CD4-positive, alpha-beta T cell treated with Interleukin-4 for 1 hour (primary cell): Measurements from ENCODE around the gene OR6J1.

Experiments
- DNase-seq, 2 donors: peaks; one replicate each; pipeline ENCODE4 v3.0.0-alpha.2; 2020 to 2022

The OR6J1 gene

GRCh38 chr14:22601996-22602395 lies 42.2 kb downstream of the OR6J1 start:
- no peak for DNase-seq

DNA sequence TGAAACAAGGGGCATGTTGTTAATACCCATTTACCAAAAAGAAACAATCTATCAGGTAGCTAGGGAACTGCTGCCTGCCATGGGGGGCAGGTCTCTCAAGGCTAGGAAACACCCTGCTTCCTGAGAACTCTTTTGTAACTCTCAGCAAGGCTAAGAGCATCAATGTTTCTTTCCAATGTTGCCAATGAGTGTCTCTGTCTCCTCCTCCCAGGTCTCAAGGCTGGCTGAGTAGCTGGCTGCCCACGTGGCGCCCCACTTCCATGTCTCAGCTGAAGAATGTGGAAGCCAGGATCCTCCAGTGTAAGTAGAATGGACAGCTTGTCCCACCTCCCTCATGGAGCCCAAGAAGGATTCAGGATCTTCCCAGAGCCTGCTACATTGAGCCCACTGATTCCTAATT lies 42.7 kb downstream of the OR6J1 start:
- no peak for DNase-seq

DNA sequence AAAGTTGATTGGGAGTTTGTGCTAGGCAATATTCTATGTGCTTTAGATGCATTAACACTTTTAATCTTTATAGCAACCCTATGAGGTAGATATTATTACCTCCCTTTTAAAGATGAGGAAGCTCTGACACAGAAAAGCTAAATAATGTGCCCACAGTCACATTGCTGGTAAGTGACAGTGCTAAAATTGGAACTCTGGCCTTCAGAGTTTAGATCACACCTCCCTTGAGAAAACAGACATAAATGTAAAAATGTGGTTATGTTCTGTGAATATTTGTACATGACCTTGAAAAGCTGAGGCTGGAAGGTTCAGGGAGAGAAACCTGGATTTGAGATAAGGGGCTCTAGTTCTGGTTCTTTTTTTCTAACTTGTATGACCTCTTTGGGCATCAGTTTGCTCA lies 44.1 kb downstream of the OR6J1 start:
- DNase-seq: no peak

DNA sequence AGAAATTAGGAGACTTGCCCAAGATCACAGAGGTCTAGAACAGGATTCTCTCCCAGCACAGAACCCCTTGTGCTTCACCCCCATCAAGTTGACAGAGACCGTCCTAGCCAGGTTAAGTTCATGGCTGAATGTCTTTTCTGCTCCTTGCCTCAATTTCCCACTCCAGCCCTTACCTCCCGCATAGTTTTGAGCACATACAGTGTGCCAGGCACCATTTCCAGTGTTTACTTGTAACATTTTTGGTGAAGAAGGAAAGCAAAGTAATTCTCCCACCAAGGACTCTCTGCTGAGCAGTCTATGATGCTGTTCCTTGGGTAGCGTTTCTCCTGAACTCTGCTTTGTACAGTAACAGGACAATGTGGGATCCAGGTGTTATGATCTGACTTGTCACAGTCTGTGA lies 44.8 kb downstream of the OR6J1 start:
- no peak for DNase-seq

DNA sequence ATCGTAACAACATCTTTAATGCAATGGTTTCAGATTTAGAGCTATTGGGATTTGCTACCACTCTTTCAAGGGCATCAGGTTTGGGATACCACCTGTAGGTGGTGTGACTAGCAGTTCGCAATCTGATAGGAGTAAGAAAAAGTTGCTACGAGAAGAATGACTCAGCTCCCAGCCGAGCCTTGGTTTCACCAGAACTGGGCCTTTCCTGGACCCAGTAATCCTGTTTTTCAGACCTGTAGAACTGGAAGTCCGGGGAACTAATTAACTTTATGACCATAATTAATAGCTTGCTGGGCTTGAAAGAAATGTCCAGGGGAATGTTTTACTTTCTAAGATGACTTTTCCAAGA lies 45.3 kb downstream of the OR6J1 start:
- peak; percentile 28 to 31 for DNase-seq

DNA sequence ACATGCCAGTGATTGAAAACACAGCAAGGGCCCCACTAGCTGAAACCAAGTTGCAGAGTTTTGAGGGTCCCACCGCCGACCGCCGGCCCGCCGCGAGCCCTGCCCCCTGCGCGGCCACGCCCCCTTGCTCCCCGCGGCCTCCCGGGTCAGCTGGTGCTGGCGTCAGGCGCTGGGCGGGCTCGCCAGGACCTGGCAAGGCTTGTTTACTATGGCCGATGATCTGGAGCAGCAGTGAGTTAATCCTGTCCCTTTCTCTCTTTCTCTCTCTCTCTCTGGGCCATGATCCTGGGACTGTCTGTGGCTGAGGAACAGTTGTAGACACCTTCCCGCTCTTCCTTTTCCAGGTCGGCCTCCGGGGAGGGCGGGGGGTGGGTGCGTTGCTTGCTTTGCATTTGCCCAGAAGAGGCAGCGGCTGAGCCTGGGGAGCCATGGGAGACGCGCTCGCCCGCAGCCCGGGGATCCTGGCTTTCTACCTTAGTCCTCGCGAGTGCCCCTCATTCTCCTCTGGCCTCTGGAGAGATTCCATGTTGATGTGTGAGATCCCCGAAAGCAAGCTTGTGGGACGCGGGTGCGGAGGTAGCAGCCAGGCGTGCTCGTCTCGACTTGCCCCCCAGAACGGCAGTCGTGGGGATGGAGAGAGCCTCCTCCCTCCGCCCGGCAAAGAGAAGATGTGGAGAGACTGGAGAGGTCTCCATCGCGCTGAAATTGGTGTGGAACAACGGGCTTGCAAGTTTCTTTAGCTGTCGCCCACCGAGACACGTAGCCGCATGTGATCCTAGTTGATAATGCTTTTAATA lies 45.9 kb downstream of the OR6J1 start, which contains the start of gene ABHD4:
TSS of gene ABHD4 (plus strand) at position 202 of the 797 bp plus-strand sequence. CDS start at position 209, 7 bp downstream.
- peak; percentile 57 to 61 for DNase-seq

GRCh38 chr14:22597771-22598098 lies 46.4 kb downstream of the OR6J1 start:
- DNase-seq: no peak

- DNase-seq: no peak
These were observed 46.9 kb downstream of the OR6J1 start for GRCh38 chr14:22597265-22597664.

DNA sequence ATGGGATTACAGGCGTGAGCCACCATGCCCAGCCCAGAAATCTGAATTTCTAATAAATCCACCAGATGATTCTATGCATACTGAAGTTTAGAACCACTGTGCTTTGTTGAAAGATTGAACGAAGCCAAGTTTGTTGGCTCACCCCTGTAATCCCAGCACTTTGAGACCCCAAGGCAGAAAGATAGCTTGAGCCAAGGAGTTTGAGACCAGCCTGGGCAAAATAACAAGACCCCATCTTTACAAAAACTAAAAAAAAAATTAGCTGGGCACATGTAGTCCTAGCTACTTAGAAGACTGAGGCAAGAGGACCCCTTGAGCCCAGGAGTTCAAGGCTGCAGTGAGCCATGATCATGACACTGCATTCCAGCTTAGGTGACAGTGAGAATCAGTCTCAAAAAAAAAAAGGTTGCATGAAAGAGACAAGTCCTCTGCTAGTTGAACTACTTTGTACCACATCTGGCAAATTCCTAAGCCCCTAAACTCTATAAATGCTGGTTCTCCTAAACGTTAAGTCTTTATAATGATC lies 47.7 kb downstream of the OR6J1 start:
- no peak for DNase-seq

DNA sequence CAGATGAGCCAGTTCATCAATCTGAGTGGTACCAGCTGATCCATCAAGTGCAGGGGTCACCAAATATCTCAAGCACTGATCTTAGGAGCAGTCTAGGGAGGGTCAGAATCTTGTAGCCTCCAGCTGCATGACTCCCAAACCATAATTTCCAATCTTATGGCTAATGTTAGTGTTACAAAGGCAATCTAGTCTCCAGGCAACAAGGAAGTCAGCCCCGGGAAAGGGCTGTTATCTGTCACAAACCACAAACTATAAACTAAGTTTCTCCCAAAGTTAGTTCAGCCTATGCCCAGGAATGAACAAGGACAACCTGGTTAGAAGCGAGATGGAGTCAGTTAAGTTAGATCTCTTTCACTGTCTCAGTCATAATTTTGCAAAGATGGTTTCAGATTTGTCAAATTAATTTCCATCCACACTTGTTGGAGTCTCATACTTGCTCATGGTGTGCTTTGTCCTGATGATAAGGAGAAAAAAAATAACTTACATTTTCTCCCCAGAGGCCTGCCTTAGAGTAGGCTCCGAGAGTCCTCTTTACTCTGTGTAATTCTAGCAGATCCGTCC lies 49.9 kb downstream of the OR6J1 start:
- no peak for DNase-seq

GRCh38 chr14:22593601-22594000 lies 50.6 kb downstream of the OR6J1 start:
- DNase-seq: no peak

DNA sequence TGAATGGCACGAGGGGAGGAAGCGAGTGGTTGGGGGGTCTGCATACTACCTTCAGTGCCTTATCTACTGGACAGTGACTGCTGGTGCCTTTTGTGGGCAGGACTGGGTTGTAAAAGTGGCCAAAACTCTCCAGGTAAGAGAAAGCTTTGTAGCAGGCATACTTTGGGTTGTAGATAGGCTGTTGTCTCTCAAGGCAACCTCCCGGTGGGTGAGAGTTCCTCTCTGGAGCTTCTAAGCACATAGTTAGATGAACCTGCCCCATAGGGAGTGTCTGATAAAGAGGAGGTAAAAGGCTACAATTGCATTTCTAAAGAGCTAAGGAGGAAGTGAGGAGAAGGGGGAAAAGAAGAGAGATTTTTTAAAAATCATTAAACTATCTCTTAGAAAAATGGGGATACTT lies 51.0 kb downstream of the OR6J1 start:
- no peak for DNase-seq

DNA sequence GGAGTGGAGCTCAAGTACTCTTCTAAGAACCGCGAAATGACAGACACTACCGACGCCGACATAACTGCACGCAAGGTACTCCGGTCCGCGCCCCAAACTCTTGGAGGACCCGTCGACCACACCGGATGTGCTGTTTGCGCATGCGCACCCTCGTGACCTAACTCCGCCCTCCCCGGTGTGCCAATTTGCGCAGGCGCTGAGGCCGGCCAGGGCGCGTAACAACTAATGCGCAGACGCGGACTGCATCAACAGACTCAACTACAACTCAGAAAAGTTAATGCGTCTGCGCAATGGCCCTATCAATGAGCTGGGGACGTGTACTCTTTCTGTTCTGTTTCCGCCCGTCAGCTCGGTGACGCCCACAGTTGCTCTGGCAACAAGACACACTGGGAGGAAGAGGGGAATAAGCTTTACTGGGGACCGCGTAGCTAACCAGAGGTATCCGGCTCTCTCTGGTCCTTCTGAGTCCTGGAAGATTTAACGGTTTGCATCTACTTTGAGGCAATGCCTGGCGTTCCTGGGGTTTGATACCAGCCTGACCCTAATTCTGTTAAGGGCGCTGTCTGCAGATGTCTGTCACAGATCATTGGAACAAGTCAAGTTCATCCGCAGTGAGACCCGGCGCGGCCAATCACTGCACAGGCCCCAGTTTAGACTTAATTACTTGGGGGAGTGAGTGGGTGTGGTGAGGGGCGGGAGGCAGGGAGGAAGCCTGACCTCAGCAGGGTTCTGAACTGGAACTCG lies 54.9 kb downstream of the OR6J1 start, which contains the start of gene DAD1:
TSS of gene DAD1 (minus strand) at position 129 of the 744 bp plus-strand sequence. CDS start at position 62, 67 bp downstream.
- peak; percentile 100 for DNase-seq

DNA sequence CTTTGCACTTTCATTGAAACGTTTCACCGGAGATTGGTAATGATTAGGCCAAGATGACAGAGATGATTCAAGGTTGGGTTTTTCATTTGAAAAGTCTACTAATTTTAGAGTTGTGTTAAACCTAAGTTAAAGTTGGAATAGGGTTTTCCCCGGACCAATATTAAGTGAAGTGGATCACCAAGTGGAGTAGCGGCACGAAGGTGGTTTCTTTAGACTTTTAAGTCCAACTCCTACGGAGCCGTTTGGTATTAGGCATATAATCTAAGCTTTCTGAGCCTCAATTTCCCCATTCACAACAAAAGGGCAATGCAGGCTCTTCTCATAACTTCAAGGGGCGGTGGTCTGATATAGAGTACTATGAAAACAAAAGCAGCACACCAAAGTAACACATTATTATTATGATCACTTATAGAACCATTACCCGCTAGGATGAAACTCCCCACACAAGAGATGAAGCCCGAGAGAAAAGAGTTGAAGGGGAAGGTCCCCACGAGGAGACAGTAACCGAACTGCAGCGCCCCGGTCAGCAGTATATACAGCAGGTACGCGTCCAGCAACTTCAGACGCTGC lies 55.5 kb downstream of the OR6J1 start:
- DNase-seq: peak; percentile 17 to 69

DNA sequence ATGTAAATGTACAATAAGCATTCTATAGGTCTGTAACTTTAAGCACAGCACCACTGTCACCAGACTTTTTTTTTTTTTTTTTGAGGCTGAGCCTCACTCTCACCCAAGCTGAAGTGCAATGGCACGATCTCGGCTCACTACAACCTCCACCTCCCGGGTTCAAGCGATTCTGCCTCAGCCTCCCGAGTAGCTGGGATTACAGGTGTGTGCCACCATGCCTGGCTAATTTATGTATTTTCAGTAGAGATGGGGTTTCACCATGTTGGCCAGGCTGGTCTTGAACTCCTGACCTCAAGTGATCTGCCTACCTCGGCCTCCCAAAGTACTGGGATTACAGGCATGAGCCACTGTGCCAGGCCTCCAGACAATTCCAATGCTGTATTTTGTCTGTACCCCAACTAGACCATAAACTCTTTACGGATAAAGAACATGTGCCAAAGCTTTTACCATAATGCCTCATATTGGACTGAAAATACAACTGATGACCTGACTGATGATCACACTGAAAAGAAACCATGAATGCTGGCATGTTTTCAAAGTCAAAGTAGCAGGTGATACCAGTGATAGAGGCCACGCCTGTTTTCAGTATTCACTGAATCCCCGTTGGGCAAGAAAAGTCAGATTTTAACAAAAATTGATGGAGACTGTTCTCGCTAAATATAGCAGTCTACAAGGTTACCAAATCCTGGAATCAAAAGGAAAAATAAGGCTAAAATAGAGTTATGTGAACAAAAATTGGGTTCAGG lies 56.3 kb downstream of the OR6J1 start:
- DNase-seq: peak in 1 of 2 donors; percentile 48

- no peak for DNase-seq
These were observed 56.9 kb downstream of the OR6J1 start for GRCh38 chr14:22587247-22587646.

- no peak for DNase-seq
These were observed 60.2 kb downstream of the OR6J1 start for GRCh38 chr14:22583994-22584393.
